H9 (cell line): ENCODE results near the gene ERC2. TPM values are rescaled to one million over a fixed set of nuclear protein-coding genes. Genes with fewer than 3 reads are reported as not detected.

ENCODE experiments used
- DNase-seq: peaks from one replicate; pipeline ENCODE4 v3.0.0-alpha.2; 2017
- H2AFZ ChIP-seq: one replicate; pipeline ENCODE4 v1.6.1; 2013; ENCODE audit warnings: mild to moderate bottlenecking, low read length, control low read depth, moderate library complexity
- H2AK5ac ChIP-seq: 2 replicates; pipeline ENCODE4 v1.6.1; 2013; ENCODE audit warnings: low read length, control low read depth, mixed read lengths; ENCODE audit not compliant: insufficient read length
- H2BK120ac ChIP-seq: one replicate; pipeline ENCODE4 v1.6.1; 2013; ENCODE audit warnings: low read depth, mild to moderate bottlenecking, low read length, control low read depth, inconsistent platforms; ENCODE audit not compliant: poor library complexity, severe bottlenecking
- H2BK12ac ChIP-seq: 2 replicates; pipeline ENCODE4 v1.6.1; 2013; ENCODE audit warnings: low read length, control low read depth, mixed read lengths, low read depth; ENCODE audit not compliant: insufficient read length
- H2BK15ac ChIP-seq: 2 replicates; pipeline ENCODE4 v1.6.1; 2013; ENCODE audit warnings: low read depth, low read length, control low read depth
- H2BK20ac ChIP-seq: one replicate; pipeline ENCODE4 v1.6.1; 2013; ENCODE audit warnings: low read depth, mild to moderate bottlenecking, low read length, control low read depth, inconsistent platforms; ENCODE audit not compliant: poor library complexity, severe bottlenecking
- H2BK5ac ChIP-seq: 2 replicates; pipeline ENCODE4 v1.6.1; 2013; ENCODE audit warnings: low read length, control low read depth, mixed read lengths; ENCODE audit not compliant: insufficient read length
- H3K14ac ChIP-seq: 2 replicates; pipeline ENCODE4 v1.6.1; 2013; ENCODE audit warnings: low read length, control low read depth; ENCODE audit not compliant: insufficient read depth
- H3K18ac ChIP-seq: 2 replicates; pipeline ENCODE4 v1.6.1; 2013; ENCODE audit warnings: low read depth, mild to moderate bottlenecking, mixed read lengths, low read length, control low read depth; ENCODE audit not compliant: insufficient read length
- H3K23ac ChIP-seq: 2 replicates; pipeline ENCODE4 v1.6.1; 2013; ENCODE audit warnings: low read length, control low read depth, mixed read lengths, low read depth; ENCODE audit not compliant: insufficient read length
- H3K23me2 ChIP-seq: 2 replicates; pipeline ENCODE4 v1.6.1; 2013; ENCODE audit warnings: low read depth, mild to moderate bottlenecking, mixed read lengths, low read length, control low read depth; ENCODE audit not compliant: insufficient read length, poor library complexity, severe bottlenecking
- H3K27ac ChIP-seq: 2 replicates; pipeline ENCODE4 v1.5.1; 2013; ENCODE audit warnings: low read length, control low read depth, mixed read lengths, low read depth; ENCODE audit not compliant: insufficient read length
- H3K27me3 ChIP-seq: 2 replicates; pipeline ENCODE4 v1.6.1; 2013; ENCODE audit warnings: low read length, control low read depth, inconsistent platforms; ENCODE audit not compliant: insufficient read depth
- H3K4ac ChIP-seq: 2 replicates; pipeline ENCODE4 v1.6.1; 2013; ENCODE audit warnings: low read depth, mild to moderate bottlenecking, control low read depth, inconsistent platforms, low read length, moderate library complexity
- H3K4me1 ChIP-seq: 2 replicates; pipeline ENCODE4 v1.6.1; 2013; ENCODE audit warnings: low read length, control low read depth, inconsistent platforms; ENCODE audit not compliant: insufficient read depth
- H3K4me2 ChIP-seq: 2 replicates; pipeline ENCODE4 v1.6.1; 2013; ENCODE audit warnings: low read length, control low read depth, mixed read lengths; ENCODE audit not compliant: insufficient read length, insufficient read depth
- H3K56ac ChIP-seq: 2 replicates; pipeline ENCODE4 v1.6.1; 2013; ENCODE audit warnings: low read depth, mild to moderate bottlenecking, mixed read lengths, low read length, control low read depth; ENCODE audit not compliant: insufficient read length
- H3K79me1 ChIP-seq: 2 replicates; pipeline ENCODE4 v1.6.1; 2013; ENCODE audit warnings: low read depth, mild to moderate bottlenecking, moderate library complexity, low read length, control low read depth, inconsistent platforms; ENCODE audit not compliant: insufficient read depth, poor library complexity, severe bottlenecking
- H3K79me2 ChIP-seq: 2 replicates; pipeline ENCODE4 v1.6.1; 2013; ENCODE audit warnings: low read length, control low read depth, inconsistent platforms; ENCODE audit not compliant: insufficient read depth
- H3K9ac ChIP-seq: 2 replicates; pipeline ENCODE4 v1.6.1; 2013; ENCODE audit warnings: low read length, control low read depth, mixed read lengths; ENCODE audit not compliant: insufficient read length; ENCODE audit errors: extremely low read depth
- H3K9me3 ChIP-seq: one replicate; pipeline ENCODE4 v1.6.1; 2013; ENCODE audit warnings: low read depth, low read length, inconsistent platforms; ENCODE audit not compliant: control insufficient read depth
- H3T11ph ChIP-seq: one replicate; pipeline ENCODE4 v1.6.1; 2013; ENCODE audit warnings: mild to moderate bottlenecking, low read length, control low read depth, inconsistent platforms
- H4K20me1 ChIP-seq: one replicate; pipeline ENCODE4 v1.6.1; 2013; ENCODE audit not compliant: control insufficient read depth, insufficient read length, insufficient read depth
- H4K5ac ChIP-seq: 2 replicates; pipeline ENCODE4 v1.6.1; 2013; ENCODE audit warnings: low read depth, mild to moderate bottlenecking, mixed read lengths, low read length, control low read depth; ENCODE audit not compliant: insufficient read length
- H4K8ac ChIP-seq: replicated peaks from 2 replicates; pipeline ENCODE4 v1.6.1; 2013; ENCODE audit warnings: low read length, control low read depth, mixed read lengths, low read depth; ENCODE audit not compliant: insufficient read length
- H4K91ac ChIP-seq: 2 replicates; pipeline ENCODE4 v1.6.1; 2013; ENCODE audit warnings: low read depth, mild to moderate bottlenecking, moderate library complexity, mixed read lengths, low read length, control low read depth; ENCODE audit not compliant: insufficient read length
- H3K27ac Mint-ChIP-seq, 3 experiments: 2 replicates in 2 of 3; 3 replicates in 1 of 3; pipeline ENCODE4 v1.8.0; 2020 to 2021; ENCODE audit warnings: mixed read lengths in 3 of 3, mild to moderate bottlenecking in 1 of 3, moderate library complexity in 1 of 3
- H3K27me3 Mint-ChIP-seq: 2 replicates; pipeline ENCODE4 v1.8.0; 2021; ENCODE audit warnings: low read depth, mild to moderate bottlenecking, moderate library complexity, mixed read lengths
- H3K36me3 Mint-ChIP-seq, 3 experiments: 2 replicates in 2 of 3; 3 replicates in 1 of 3; pipeline ENCODE4 v1.8.0; 2020 to 2021; ENCODE audit warnings: low read depth in 3 of 3, mixed read lengths in 3 of 3; ENCODE audit not compliant: insufficient read depth in 1 of 3
- H3K4me1 Mint-ChIP-seq, 2 experiments: 2 replicates each; pipeline ENCODE4 v1.8.0; 2020; ENCODE audit warnings: mixed read lengths in 2 of 2
- H3K4me3 Mint-ChIP-seq, 2 experiments: 2 replicates in 1 of 2; 3 replicates in 1 of 2; pipeline ENCODE4 v1.8.0; 2020 to 2021; ENCODE audit warnings: mild to moderate bottlenecking in 2 of 2, mixed read lengths in 2 of 2, moderate library complexity in 1 of 2
- H3K9me3 Mint-ChIP-seq, 2 experiments: 2 replicates in 1 of 2; 3 replicates in 1 of 2; pipeline ENCODE4 v1.8.0; 2020; ENCODE audit warnings: mild to moderate bottlenecking in 2 of 2, mixed read lengths in 2 of 2, moderate library complexity in 1 of 2
- WGBS: extraction: QIAGEN DNeasy Blood & Tissue Kit; methylation state at CpG from one replicate; pipeline ENCODE4 v1.1.7; 2013; ENCODE audit warnings: missing lambda C conversion rate, low lambda C conversion rate, mixed read lengths; ENCODE audit not compliant: insufficient read length; ENCODE audit errors: extremely low coverage; 5-methylcytosine and 5-hydroxymethylcytosine counted together
- total RNA-seq: library from RNA; stranded (reverse); gene quantifications from 2 replicates; pipeline ENCODE4 v1.2.1, GENCODE V29; 2021
- TF ChIP-seq, protein P1 (sequence below): fragments of 200-600 bp; sonication (generic); conservative IDR thresholded peaks from 3 replicates; pipeline ENCODE4 v1.8.0; 2021; ENCODE audit warnings: antibody characterized with exemption, mild to moderate bottlenecking

ERC2 gene
- total RNA-seq, 1 experiment from 2014 or later, result 15.4 TPM

DNA sequence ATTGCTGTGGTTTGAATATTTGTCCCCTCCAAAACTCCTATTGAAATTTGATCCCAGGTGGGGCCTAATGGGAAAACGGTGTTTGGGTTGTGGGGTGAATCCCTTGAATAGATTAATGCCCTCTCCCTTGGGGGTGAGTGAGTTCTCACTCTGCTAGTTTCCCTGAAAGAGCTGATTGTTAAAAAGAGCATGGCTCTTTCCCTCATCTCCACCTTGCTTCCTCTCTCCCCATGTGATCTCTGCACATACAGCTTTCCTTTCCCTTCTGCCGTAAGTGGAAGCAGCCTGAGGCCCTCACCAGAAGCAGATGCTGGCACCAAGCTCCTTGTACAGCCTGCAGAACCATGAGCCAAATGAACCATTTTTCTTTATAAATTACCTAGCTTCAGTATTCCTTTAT is 586.3 kb downstream of the ERC2 start:
- H2BK15ac ChIP-seq, result no peak overlapping the region

More for the DNA sequence above, 586.3 kb downstream of the ERC2 start:
- no peaks in the 10 kb centered on the region for H3K36me3 Mint-ChIP-seq
- no peaks in the 10 kb centered on the region for H4K20me1 ChIP-seq
- no peaks in the 10 kb centered on the region for H3K4me1 ChIP-seq
- no peak overlapping the region for H3K23ac ChIP-seq
- H2BK5ac ChIP-seq, result no peak overlapping the region
- no peak overlapping the region for H3K18ac ChIP-seq
- H3K9me3 Mint-ChIP-seq, result no peaks in the 10 kb centered on the region
- H3K23me2 ChIP-seq, result no peaks in the 10 kb centered on the region
- no peak overlapping the region for H2AK5ac ChIP-seq
- H2AFZ ChIP-seq, result no peak overlapping the region
- H3K27ac ChIP-seq, result no peak overlapping the region
- H4K5ac ChIP-seq, result no peak overlapping the region
- DNase-seq, result no peak
- H4K91ac ChIP-seq, result no peak overlapping the region
- H3T11ph ChIP-seq, result no peak overlapping the region
- no peak overlapping the region for H3K4me3 Mint-ChIP-seq
- H2BK120ac ChIP-seq, result no peak overlapping the region
- TF ChIP-seq, protein P1, sequence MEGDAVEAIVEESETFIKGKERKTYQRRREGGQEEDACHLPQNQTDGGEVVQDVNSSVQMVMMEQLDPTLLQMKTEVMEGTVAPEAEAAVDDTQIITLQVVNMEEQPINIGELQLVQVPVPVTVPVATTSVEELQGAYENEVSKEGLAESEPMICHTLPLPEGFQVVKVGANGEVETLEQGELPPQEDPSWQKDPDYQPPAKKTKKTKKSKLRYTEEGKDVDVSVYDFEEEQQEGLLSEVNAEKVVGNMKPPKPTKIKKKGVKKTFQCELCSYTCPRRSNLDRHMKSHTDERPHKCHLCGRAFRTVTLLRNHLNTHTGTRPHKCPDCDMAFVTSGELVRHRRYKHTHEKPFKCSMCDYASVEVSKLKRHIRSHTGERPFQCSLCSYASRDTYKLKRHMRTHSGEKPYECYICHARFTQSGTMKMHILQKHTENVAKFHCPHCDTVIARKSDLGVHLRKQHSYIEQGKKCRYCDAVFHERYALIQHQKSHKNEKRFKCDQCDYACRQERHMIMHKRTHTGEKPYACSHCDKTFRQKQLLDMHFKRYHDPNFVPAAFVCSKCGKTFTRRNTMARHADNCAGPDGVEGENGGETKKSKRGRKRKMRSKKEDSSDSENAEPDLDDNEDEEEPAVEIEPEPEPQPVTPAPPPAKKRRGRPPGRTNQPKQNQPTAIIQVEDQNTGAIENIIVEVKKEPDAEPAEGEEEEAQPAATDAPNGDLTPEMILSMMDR, result no peak
- H2BK12ac ChIP-seq, result no peak overlapping the region
- H3K27me3 Mint-ChIP-seq, result no peaks in the 10 kb centered on the region
- no peak overlapping the region for H4K8ac ChIP-seq
- H2BK20ac ChIP-seq, result no peak overlapping the region
- H3K9me3 ChIP-seq, result no peaks in the 10 kb centered on the region
- no peaks in the 10 kb centered on the region for H3K79me2 ChIP-seq
- H3K79me1 ChIP-seq, result no peaks in the 10 kb centered on the region
- peak overlapping the region; percentile 62 to 89 (median 89); a peak in 5 of 7 replicates for H3K27ac Mint-ChIP-seq
- H3K9ac ChIP-seq, result no peak overlapping the region
- peaks cover 19 to 47% of the 10 kb centered on the region in 2 experiments for H3K4me1 Mint-ChIP-seq
- no peak overlapping the region for H3K4me2 ChIP-seq
- H3K4ac ChIP-seq, result no peak overlapping the region
- no peaks in the 10 kb centered on the region for H3K27me3 ChIP-seq
- H3K56ac ChIP-seq, result no peak overlapping the region
- no peak overlapping the region for H3K14ac ChIP-seq
- no CpG with 5 or more reads among the region's 2 CpGs for WGBS
